HG02840 (cell line): ENCODE measurements around the gene SDHA.
"Not testable (repeated sequence)": the region's sequence is repeated elsewhere in the genome, so short reads cannot be mapped to it uniquely, and the experiment has no call there.

ENCODE experiments used
- ATAC-seq: cut with Tn5 transposase; IDR thresholded peaks from one replicate; pipeline ENCODE4 v1.9.1; 2021; ENCODE audit warnings: mild to moderate bottlenecking, moderate library complexity, moderate number of reproducible peaks; ENCODE audit not compliant: unreplicated experiment, low FRiP score

SDHA gene

DNA sequence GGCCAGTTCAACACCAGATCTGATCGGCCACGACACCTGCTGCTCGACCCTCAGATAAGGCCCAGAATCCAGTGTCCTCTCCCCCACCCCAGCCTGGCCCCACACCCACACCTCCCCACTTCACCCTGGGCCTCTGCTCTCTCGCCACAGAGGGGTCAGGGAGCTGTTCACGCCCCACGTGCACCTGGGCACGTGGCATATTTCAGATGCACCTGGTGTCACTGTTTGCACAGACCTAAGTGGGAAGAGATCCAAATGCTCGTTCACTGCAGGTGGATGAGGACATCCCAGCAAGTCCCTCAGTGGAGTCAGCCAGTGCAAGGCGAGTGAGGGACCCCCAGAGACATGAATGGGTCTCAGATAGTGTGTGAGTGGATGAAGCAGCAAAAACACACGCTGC is 78.1 kb downstream of the SDHA start:
- not testable (repeated sequence) for ATAC-seq

DNA sequence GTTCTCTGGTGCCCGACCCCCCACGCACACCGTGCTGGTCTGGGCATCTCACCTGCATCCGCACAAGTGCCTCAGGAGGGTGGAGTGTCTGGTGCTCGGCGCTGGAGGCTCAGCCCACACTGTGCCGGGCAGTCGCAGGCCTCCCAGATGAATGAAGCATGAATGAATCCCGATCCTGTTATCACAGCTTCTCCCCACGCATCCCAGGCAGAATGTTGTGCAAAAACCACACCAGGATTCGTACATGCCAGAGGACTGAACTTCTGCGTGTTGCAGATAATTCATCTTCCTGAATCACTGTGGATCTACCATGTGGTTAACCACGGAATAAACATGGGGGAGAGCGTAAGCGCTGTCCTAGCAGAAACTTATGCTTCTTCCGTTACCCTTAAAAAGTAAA is 78.8 kb downstream of the SDHA start:
- not testable (repeated sequence) for ATAC-seq

DNA sequence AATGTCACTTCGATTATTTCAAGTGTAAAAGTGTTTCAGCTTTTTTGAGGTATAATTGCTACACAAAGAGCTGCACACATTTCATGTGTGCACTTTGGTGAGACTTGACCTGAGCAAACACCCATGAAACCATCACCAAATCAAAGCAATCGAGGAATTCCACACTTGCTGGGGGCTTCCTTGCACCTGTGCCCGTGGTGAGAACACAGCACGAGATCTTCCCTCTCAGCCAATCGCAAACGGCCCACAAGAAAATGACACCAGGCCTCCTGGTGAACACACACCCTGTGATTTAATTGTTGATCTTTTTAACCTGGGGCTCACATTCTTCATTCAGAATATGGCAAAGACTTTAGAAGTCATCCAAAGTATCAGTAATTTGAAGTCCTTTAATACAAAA is 79.3 kb downstream of the SDHA start:
- ATAC-seq, result not testable (repeated sequence)

DNA sequence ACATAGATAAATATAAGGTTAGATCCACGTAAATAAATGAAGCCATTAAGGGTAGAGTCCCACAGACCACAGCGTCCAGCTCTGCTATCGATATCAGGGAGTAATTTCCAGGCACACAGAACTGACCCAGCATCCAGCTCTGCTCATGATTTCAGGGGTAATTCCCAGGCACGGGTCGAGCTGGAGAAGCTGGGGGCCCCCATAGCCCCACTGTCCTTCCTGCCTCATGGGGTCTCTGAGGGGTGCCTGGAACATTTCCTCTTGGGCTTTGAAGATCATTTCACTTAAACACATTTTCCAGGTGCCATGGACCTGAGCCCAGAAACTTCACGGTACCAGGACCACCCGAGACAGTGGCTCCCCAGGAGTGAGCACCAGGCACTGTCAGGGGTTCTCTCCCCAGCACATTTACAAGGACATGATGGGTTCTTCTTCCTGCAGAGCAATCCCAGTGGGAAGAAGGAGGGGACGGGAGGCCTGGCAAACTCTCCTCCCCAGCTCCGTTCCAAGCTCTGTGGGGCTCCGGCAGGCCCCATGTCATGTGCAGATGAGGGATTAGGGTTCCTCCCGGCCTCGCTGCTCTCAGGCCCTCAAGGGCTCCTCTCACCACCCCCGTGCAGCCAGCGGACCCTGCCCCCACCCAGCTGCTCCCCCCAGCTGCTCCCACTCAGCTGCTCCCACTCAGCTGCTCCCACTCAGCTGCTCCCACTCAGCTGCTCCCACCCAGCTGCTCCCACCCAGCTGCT is 80.0 kb downstream of the SDHA start:
- not testable (repeated sequence) for ATAC-seq

DNA sequence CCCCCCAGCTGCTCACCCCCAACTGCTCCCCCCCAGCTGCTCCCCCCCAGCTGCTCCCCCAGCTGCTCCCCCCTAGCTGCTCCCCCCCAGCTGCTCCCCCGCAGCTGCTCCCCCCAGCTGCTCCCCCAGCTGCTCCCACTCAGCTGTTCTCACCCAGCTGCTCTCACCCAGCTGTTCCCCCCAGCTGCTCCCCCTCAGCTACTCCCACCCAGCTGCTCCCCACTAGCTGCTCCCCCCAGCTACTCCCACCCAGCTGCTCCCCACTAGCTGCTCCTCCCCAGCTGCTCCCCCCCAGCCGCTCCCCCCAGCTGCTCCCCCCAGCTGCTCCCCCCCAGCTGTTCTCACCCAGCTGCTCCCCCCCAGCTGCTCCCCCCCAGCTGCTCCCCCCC is 80.6 kb downstream of the SDHA start:
- ATAC-seq, result no peak

DNA sequence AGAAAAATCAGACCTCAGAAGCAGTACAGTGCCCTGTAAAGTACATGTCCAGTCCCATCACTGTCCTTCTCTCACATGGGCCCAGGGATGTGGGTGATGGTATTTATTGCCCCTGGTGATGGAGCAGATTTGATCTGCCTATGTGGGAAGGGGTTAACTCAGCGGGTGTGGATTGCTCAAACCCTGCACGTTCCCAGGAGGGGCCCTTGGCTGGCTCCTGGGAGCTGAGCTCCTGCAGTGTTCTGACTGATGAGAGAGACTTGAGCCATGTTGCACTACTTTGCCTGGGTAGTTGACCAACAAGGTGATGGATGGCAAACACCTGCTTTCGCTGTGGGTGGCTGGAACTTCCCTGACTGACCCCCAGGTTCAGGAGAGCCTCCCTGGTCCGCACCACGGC is 81.8 kb downstream of the SDHA start:
- not testable (repeated sequence) for ATAC-seq

DNA sequence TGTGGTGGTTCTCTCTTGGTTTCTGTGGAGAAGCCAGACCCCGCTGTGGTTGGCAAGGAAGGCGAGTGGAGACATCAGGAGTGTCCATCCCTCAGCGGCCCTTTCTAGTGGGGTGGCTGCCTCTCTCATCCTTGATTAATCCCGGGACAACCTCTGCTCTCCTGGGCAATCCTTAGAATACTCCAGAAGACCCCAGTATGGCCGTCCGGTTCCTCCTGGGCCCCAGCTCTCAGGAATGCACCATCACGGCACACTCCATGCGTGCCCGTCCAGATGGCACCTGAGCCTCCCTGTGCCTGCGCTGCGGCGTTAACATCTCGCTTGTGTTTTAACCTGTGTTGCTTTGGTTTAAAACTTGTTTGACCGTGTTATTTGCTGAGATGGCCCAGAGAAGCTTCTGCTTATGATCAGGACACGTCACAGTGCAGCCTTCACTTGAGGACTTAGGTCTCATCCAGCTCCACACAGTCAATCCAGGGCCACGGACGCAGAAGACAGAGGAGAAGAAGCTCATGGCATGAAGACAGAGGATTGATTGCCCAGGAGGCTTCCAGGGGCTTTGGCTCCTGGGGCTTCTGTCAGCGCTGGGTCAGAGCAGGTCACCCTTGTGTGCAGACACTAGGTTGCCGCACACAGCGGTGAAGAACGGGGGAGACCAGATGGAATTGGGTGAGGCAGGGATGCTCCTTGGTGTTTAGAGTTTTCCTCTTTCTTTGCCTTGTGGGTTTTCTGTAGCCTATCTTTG is 82.7 kb downstream of the SDHA start:
- not testable (repeated sequence) for ATAC-seq

DNA sequence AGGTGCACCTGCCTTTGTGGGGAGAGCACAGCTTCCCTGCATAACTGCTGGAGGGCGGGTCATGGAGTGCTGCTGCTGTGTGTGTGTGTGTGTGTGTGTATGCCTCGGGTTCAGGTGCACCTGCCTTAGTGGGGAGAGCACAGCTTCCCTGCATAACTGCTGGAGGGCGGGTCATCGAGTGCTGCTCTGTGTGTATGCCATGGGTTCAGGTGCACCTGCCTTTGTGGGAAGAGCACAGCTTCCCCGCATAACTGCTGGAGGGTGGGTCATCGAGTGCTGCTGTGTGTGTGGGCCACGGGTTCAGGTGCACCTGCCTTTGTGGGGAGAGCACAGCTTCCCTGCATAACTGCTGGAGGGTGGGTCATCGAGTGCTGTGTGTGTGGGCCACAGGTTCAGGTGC is 84.3 kb downstream of the SDHA start:
- not testable (repeated sequence) for ATAC-seq

DNA sequence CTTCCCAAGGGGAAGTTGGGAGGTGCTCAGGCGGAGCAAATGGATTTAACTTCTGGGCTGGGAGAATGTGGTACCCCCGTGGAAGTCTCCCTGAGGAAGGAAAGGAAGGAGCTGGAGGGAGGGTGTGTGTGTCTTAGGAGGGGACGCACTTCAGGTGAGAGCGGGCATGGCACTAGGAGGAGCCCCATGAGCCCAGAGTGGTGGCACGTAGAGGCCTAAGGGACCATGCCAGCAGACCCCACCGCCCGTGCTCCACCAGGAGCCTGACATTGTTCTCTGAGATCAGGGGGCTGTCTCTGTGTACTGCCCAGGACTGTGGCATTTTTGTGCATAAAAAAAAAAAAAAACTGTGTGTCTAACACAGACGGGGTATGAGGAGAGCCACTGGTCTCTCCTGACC is 84.8 kb downstream of the SDHA start:
- ATAC-seq, result no peak

DNA sequence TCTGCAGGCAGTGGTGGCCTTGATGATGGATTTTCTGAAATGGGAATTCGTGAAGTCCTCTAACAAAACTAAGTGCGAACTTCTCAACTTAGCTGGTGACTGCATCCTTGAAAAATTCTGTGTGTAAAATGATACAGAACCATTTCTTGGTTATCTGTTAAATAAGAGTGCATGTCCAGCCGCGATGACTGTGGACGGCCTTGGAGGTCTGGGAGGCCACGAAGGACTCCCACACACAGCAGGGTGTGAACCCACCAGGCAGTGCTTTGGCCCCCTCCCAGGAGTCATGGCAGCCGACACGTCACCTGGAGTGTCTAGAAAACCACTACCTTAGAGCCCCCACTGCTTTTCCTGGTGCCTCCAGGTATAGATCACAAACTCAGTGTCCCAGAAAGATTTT is 85.6 kb downstream of the SDHA start:
- ATAC-seq, result not testable (repeated sequence)

DNA sequence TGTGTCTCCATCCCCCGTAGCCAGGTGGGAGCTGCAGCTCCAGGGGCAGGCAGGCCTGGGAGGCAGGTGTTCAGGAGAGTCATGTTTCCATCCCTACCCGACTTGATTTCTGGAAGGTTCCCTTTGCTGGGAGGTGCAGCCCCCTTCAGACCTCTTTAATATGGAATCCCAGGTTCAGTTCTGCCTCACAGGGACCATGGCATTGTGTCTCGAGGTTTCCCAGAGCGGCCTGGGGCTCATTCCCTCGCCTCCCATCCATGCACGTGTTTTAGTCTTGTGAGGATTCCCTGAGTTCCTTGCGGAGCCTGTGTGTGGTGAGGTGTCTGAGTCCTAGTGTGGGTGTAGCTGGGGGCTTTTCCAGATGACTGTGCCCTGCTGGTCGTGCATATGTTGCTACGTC is 86.9 kb downstream of the SDHA start:
- no peak for ATAC-seq

DNA sequence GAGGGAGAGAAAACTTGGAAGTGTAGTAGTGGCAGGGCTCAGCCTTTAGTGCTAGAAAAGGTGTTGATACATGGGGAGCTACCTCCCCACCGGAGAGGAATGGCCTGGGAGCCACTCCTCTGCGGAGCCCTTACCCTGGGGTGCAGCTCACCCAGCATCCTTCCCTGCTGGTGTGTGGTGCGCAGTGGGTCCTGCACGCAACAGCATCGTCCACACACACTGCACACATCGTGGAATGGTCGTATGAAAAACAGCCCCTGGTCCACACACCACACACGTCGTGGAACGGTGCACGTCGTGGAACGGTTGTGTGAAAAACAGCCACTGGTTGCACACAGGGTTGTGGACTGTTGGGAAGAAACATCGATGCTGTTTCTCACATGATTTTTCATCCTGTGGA is 87.3 kb downstream of the SDHA start:
- ATAC-seq, result no peak

DNA sequence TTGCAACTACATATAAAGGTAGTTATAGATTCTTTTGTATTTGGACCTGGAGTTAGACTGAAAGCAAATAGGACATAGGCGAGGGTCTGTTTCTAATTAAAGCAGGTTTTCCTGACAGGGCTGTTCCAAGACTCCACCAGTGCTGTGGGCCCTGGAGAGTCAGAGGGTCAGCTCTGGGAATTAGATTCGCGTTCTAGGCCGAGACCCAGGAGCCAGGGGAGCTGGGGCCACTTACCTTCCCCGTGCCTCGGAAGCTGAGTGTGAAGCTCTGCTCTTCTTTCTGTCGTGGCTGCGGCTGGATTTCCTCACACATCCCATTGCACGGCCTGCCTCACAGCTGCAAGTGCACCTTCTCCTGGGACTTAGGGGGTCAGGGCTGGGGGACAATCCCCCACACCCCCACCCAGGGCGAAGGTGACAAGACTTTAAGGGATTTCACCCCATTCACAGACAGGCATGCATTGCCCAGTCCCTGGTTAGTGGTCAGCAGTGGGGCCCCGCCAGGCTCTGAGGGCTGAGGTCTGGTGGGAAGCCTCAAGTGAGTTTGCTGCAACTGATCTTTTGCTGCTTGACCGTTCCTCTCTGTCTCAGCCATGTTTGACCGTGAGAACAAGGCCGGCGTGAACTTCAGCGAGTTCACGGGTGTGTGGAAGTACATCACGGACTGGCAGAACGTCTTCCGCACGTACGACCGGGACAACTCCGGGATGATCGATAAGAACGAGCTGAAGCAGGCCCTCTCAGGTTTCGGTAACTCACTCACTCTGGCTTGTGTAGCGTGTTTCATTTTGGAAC is 88.1 kb downstream of the SDHA start:
- no peak for ATAC-seq
